ENCODE measurements around the gene IL10RB. TPM values are rescaled to one million over a fixed set of nuclear protein-coding genes. Genes with fewer than 3 reads are reported as not detected.

IL10RB gene
- total RNA-seq, 4 donors from 2014 or later: 15.7 to 104 (median 63.2) TPM

DNA sequence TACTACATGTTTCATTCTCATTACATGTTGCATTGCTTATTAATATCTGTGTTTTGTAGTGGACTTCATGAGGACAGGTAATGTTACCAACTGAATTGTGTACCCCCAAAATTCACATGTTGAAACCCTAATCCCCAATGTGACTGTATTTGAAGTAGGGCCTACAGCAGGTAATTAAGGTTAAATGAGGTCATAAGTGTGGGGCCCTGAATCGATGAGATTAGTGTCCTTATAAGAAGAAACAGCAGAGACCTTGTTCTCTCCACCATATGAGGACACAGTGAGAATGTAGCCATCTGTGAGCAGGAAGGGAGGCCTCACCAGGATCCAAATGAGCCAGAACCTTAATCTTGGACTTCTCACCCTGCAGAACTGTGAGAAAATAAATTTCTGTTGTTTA is 43.6 kb downstream of the IL10RB start:
- H3K27ac ChIP-seq: no peak overlapping the region
- in situ Hi-C loops (cut with MboI; ENCODE audit: low pct_ligation_motif_present in 1 of 4, low pct_unique_long_range_greater_than_20kb in 1 of 4, low sequenced_read_pairs in 3 of 4) (no loop called here), intact Hi-C loops (cut with DNase I; ENCODE audit: low total_unique reads) (no loop called here)
- no peaks in the 10 kb centered on the region for H3K4me1 ChIP-seq
- no peaks in the 10 kb centered on the region for H3K27me3 ChIP-seq
- DNase-seq: no peak
- no peaks in the 10 kb centered on the region for H3K9me3 ChIP-seq
- WGBS, 2 donors (ENCODE audit: low coverage in 1 of 2): 40 to 86% methylated on average over 1 of the region's 1 CpG
- H3K4me3 ChIP-seq: no peak overlapping the region
- TF ChIP-seq EP300 (IDR thresholded peaks at IDR 0.05; ENCODE audit: low read depth): no peak
- no peaks in the 10 kb centered on the region for H3K36me3 ChIP-seq

DNA sequence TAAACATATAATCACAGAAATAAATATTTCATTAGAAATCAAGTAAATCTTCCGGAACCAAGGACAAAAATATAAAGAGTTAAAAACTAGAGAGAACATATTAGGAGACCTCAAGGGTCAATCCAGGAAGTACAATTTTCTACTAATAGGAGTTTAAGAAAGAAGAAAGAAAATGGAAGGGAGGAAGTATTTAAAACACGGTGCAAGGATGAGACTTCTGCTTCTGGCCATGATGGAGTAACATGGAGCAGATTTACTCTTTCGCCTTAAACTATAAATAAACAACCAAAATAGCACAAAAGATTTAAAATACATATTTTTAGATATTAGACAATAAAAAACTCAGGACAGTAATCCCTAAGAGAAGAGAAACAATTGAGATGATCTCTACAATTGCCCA is 46.0 kb downstream of the IL10RB start:
- in situ Hi-C loops (cut with MboI; ENCODE audit: low pct_ligation_motif_present in 1 of 4, low pct_unique_long_range_greater_than_20kb in 1 of 4, low sequenced_read_pairs in 3 of 4): no loop called here
- 83 to 86% methylated on average over 3 of the region's 3 CpGs for WGBS, 2 donors (ENCODE audit: low coverage in 1 of 2)
- intact Hi-C loops (cut with DNase I; ENCODE audit: low total_unique reads): no loop called here

DNA sequence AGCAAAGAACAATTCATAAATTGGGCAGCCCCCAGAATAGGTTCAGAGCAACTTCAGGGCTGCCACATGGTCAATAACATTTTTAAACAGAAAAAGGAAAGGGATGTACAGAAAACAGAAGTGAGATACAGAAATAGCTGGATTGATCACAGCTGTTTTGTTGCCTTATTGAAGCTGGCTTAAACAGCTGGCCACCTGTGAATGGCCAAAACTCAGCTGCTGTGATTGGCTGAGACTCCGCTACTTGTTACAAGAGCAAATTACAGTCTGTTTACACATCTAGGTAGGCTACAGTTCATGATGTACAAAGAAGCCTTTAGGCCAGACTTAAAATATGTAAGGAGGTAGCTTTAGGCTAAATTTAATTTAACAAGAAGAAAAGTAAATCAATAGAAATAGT is 47.0 kb downstream of the IL10RB start:
- no peak overlapping the region for H3K4me3 ChIP-seq

More for the DNA sequence above, 46.0 kb downstream of the IL10RB start:
- TF ChIP-seq, protein P1, sequence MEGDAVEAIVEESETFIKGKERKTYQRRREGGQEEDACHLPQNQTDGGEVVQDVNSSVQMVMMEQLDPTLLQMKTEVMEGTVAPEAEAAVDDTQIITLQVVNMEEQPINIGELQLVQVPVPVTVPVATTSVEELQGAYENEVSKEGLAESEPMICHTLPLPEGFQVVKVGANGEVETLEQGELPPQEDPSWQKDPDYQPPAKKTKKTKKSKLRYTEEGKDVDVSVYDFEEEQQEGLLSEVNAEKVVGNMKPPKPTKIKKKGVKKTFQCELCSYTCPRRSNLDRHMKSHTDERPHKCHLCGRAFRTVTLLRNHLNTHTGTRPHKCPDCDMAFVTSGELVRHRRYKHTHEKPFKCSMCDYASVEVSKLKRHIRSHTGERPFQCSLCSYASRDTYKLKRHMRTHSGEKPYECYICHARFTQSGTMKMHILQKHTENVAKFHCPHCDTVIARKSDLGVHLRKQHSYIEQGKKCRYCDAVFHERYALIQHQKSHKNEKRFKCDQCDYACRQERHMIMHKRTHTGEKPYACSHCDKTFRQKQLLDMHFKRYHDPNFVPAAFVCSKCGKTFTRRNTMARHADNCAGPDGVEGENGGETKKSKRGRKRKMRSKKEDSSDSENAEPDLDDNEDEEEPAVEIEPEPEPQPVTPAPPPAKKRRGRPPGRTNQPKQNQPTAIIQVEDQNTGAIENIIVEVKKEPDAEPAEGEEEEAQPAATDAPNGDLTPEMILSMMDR (IDR thresholded peaks at IDR 0.05): no peak
- TF ChIP-seq EP300 (IDR thresholded peaks at IDR 0.05; ENCODE audit: low read depth) (no peak), POLR2AphosphoS5 (IDR thresholded peaks at IDR 0.05) (no peak), POLR2A (IDR thresholded peaks at IDR 0.05) (no peak)
- H3K9me3 ChIP-seq: no peaks in the 10 kb centered on the region
- H3K27ac ChIP-seq: no peak overlapping the region
- no peak overlapping the region for H3K4me3 ChIP-seq
- no peaks in the 10 kb centered on the region for H3K4me1 ChIP-seq
- no peaks in the 10 kb centered on the region for H3K36me3 ChIP-seq
- H3K27me3 ChIP-seq: no peaks in the 10 kb centered on the region
- DNase-seq: no peak

DNA sequence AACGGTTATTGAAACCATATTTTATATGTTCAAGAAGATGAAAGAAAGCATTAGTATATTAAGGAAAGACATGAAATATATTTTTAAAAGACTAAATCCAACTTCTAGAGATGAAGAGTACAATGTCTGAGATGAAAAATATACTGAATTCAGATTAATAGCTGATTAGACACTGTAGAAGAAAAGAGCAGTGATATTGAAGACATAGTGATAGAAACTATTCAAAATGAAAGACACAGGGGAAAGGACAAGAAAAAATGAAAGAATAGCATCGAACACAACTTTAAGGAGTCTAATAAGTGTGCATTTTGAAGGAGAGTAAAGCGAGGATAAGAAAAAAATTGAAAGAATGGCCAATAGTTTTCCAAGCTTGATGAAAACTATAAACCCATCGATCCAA is 47.4 kb downstream of the IL10RB start:
- Histone ChIP-seq H3K4me1 (no peaks in the 10 kb centered on the region), H3K36me3 (no peaks in the 10 kb centered on the region), H3K27me3 (no peaks in the 10 kb centered on the region), H3K4me3 (no peak overlapping the region), H3K27ac (no peak overlapping the region), H3K9me3 (no peaks in the 10 kb centered on the region)
- intact Hi-C loops (cut with DNase I; ENCODE audit: low total_unique reads): no loop called here
- in situ Hi-C loops (cut with MboI; ENCODE audit: low pct_ligation_motif_present in 1 of 4, low pct_unique_long_range_greater_than_20kb in 1 of 4, low sequenced_read_pairs in 3 of 4): no loop called here
- TF ChIP-seq, protein P1 (IDR thresholded peaks at IDR 0.05): no peak
- TF ChIP-seq POLR2AphosphoS5 (IDR thresholded peaks at IDR 0.05) (no peak), POLR2A (IDR thresholded peaks at IDR 0.05) (no peak), EP300 (IDR thresholded peaks at IDR 0.05; ENCODE audit: low read depth) (no peak)
- DNase-seq: no peak
- WGBS, 2 donors (ENCODE audit: low coverage in 1 of 2): 70 to 92% methylated on average over 4 of the region's 4 CpGs

More for the DNA sequence above, 47.0 kb downstream of the IL10RB start:
- in situ Hi-C loops (cut with MboI; ENCODE audit: low pct_ligation_motif_present in 1 of 4, low pct_unique_long_range_greater_than_20kb in 1 of 4, low sequenced_read_pairs in 3 of 4) (no loop called here), intact Hi-C loops (cut with DNase I; ENCODE audit: low total_unique reads) (no loop called here)
- Histone ChIP-seq H3K36me3 (no peaks in the 10 kb centered on the region), H3K27ac (no peak overlapping the region), H3K4me1 (no peaks in the 10 kb centered on the region), H3K27me3 (no peaks in the 10 kb centered on the region), H3K9me3 (no peaks in the 10 kb centered on the region)
- WGBS, 2 donors (ENCODE audit: low coverage in 1 of 2): 74 to 100% methylated on average over 1 of the region's 1 CpG
- TF ChIP-seq POLR2AphosphoS5 (IDR thresholded peaks at IDR 0.05) (no peak), POLR2A (IDR thresholded peaks at IDR 0.05) (no peak), EP300 (IDR thresholded peaks at IDR 0.05; ENCODE audit: low read depth) (no peak)
- TF ChIP-seq, protein P1 (IDR thresholded peaks at IDR 0.05): no peak
- no peak for DNase-seq

DNA sequence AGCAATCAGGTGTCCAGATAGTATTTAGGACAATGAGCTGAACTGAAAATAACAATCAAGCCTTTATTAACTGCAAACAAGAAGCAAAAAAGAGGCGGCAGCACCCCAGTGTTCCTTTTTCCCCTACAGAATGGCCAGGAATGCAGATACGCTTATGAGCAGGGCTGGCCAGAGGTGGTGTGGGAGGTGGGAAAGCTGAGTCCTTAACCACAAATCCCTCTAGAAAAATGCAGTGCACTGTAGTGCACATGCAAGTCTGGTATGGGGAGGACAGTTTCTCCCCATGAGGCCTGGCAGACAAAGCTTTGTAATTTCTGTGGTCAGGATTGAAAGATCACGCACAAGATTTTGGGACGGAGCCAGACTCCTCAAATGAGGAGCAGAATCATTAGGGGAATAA is 47.9 kb downstream of the IL10RB start:
- TF ChIP-seq EP300 (IDR thresholded peaks at IDR 0.05; ENCODE audit: low read depth) (no peak), POLR2AphosphoS5 (IDR thresholded peaks at IDR 0.05) (no peak), POLR2A (IDR thresholded peaks at IDR 0.05) (no peak)
- TF ChIP-seq, protein P1 (IDR thresholded peaks at IDR 0.05): no peak
- in situ Hi-C loops (cut with MboI; ENCODE audit: low pct_ligation_motif_present in 1 of 4, low pct_unique_long_range_greater_than_20kb in 1 of 4, low sequenced_read_pairs in 3 of 4): no loop called here
- Histone ChIP-seq H3K27ac (no peak overlapping the region), H3K4me1 (no peaks in the 10 kb centered on the region), H3K36me3 (no peaks in the 10 kb centered on the region), H3K9me3 (no peaks in the 10 kb centered on the region), H3K27me3 (no peaks in the 10 kb centered on the region), H3K4me3 (no peak overlapping the region)
- intact Hi-C loops (cut with DNase I; ENCODE audit: low total_unique reads): no loop called here
- DNase-seq: no peak
- WGBS, 2 donors (ENCODE audit: low coverage in 1 of 2): 90 to 93% methylated on average over 3 to 4 of the region's 4 CpGs

Data from transverse colon (tissue), 4 donors.